GM19324 (cell line): ENCODE measurements around the gene ALPL.

Source experiments
- ATAC-seq: cut with Tn5 transposase; IDR thresholded peaks from one replicate; pipeline ENCODE4 v1.9.1; 2021; ENCODE audit warnings: mild to moderate bottlenecking, moderate library complexity; ENCODE audit not compliant: unreplicated experiment, low FRiP score

The ALPL gene

DNA sequence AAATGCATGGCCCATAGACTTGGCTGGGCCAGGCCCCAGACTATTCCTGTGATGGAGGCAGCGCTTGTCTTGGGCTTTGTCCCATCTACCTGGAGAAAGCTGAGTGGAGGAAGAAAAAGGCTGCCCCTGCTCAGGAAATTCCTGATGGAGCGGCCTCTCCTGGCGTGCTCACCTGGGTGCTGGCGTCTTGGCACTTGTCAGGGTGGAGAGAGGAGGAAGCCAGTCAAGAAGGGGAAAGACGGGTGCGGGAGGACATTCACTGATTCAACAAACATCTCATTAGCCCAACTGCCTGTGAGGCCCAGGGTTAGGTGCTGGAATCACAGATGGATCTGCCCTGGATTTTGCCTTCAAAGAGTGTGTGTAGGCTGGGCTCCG is 16.1 kb downstream of the ALPL start:
- ATAC-seq = no peak

DNA sequence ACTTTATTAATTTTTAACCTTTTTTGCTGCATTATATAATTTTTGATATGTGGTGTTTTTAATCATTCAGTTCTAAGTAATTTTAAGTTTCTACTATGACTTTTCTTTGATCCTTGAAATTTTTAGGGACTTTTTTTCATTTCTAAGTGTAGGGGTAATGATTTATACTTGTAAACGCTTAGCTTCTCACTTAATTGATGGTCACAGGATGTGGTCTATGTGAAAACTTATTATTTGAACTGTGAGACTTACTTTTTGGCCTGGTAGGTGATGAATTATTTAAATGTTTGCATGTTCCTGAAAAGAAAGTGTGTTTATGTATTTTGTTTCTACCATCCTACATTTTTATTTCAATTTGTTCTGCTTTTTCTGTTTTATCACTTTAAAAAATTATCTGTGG is 17.2 kb downstream of the ALPL start:
- no peak for ATAC-seq

DNA sequence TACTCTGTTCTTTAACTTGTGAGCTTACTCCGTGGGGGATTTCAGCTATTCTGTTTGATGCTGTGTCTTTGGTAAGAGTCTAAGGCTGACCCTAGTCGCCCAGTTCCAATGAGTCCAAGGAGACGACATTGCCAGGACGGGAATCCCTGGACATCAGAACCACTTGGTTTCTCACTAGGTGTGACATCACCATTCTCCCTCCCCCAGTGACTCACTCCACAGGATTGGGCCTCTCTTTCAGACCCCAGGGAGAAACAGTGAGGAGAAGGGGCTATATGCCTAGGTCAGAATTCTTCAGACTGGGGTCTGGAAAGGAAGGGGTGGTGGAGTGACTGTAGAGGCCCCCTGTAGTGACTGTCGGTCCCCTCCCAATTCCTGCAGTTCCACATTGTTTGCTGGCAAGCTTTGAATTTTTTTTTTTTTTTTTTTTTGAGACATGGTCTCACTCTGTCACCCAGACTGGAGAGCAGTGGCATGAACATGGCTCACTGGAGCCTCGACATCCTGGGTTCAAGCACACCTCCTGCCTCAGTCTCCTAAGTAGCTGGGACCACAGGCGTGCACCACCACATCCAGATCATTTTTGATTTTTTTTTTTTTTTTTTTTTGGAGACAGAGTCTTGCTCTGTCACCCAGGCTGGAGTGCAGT is 21.3 kb downstream of the ALPL start:
- ATAC-seq = no peak

DNA sequence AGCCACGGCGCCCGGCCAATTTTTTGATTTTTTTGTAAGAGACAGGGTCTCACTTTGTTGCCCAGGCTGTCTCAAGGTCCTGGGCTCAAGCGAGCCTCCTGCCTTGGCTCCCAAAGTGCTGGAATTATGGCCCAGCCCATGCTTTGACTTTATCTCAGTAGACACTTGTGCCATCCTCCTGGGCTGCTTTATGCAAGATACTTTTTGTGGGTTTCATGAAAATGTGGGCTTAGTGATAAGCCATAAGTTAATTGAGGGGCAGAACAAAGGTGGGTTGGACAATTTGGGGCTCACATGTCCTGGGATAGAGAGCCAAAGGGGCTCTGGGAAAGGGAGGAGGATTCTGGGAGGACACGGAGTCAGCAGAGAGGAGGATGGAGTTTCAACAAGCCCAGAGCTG is 22.0 kb downstream of the ALPL start:
- no peak for ATAC-seq

DNA sequence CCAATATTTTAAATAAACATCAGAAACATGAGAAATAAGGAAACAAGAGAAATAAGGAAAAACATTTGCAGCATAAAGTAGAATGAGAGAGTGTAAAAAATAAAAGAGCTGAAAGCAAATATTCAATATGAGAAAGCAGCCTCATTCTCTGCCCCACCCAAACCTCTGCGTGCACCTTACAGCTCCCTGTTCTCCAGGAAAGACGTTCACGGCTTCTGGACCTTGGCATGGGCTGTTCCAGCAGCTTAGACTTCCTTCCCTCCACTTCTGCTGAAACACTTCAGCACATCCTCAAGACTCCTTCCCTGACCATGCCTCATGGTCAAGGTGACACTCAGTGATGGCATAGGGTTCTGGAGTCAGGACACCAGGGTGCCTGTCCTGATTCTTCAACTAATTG is 23.3 kb downstream of the ALPL start:
- ATAC-seq = no peak

DNA sequence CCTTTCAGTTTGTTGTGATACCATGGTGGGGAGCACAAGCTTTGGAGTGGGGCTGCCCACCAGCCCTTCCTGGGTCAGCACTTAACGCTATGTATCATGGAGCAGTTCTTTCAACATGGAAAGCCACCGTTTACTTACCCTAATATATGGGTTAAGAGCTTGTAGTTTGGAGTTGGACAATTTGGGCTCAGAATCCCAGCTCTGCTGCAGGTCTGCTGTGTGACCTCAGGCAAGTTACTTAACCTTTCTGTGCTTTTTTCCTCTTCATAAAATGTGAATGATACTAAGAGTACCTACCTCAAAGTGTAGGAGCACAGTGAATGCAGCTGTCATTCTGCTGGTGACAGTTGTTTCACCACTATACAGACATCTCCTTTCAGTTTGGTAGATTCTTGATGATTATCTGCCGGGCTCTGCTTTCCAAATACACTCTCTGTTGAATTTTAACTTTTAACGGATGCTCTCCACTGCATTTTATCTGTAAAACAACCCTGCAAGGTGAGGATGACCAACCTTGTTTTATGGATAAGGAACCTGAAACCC is 23.8 kb downstream of the ALPL start:
- ATAC-seq = no peak

DNA sequence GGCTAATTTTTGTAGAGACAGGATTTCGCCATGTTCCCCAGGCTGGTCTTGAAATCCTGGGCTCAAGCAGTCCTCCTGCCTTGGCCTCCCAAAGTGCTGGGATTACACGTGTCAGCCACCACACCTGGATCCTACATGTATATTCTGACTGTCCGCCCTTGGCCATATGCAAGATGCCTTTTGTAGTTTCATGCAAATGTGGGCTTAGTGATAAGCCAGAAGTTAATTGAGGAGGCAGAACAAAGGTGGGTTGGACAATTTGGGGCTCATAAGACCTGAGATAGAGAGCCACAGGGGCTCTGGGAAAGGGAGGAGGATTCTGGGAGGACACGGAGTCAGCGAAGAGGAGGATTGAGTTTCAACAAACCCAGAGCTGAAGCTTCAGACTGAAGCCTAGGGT is 24.9 kb downstream of the ALPL start:
- ATAC-seq = no peak

DNA sequence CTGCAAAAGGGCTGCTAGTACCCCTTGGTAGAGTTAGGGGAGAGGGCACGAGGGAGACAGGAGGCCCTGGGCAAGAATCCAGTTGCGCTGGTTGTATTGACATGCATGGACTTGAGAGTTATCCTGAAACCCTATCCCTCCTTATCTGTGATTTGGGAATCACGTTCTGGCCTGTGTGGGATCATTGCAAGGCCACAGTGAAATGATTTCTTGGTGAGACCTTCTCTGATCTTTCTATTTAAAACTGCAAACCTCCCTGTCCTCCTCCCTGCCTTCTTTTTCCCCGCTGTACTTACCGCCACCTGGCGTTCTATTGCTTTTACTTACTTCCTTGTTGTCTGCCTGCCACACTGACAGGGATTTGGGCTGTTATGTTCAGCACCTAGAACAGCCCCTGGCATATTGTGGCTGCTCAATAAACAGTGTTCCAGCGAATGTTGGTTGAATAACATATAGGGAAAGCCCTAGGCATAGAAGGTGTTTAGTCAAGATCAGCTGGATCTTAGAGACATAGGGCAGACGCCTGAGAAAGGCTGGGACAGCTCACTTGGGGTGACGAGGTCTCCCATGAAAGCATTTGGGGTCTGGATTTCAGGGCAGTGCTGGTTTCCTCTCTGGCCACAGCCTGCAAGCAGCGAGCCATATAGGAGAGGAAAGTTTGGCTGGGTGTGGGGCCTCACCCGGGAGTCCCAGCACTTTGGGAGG is 25.6 kb downstream of the ALPL start:
- ATAC-seq = no peak

DNA sequence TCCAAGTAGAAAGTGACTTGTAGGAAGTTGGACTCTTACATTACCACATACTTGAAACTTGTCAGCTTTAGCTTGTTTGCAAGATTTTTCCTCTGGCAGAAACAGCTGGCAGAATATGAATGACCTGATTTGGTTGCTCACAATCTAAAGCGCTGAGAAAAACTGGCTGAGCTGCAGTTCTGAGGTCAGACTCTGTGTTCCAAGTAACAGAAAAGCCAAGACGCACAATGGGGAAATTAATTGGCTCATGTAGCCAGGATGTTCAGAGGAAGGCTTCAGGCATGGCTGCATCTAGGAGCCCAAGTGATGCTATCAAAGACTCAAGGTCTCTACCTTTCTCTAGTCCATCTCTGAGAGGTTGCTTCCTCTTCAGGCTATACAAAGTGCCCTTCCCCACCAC is 27.0 kb downstream of the ALPL start:
- ATAC-seq = no peak

DNA sequence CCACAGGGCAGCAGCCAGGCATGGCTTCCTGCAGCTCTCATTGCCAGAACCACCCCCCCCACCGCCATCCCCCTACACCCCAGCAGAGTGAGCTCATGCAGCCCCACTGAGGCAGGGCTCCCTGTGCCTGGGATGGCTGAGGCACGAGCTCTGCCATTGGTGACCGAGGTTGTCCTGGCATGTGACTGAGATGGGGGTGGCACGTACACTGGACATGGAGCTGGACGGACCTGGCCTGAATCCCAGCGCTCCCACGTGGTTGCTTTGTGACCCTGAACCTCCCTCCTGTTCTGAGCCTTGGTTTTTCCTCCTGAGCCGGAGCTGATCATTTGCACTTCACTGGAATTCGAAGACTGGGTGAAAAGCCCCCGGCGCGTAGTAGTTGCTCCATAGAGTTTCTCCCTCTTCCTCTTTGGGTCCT is 28.3 kb downstream of the ALPL start:
- ATAC-seq = no peak

DNA sequence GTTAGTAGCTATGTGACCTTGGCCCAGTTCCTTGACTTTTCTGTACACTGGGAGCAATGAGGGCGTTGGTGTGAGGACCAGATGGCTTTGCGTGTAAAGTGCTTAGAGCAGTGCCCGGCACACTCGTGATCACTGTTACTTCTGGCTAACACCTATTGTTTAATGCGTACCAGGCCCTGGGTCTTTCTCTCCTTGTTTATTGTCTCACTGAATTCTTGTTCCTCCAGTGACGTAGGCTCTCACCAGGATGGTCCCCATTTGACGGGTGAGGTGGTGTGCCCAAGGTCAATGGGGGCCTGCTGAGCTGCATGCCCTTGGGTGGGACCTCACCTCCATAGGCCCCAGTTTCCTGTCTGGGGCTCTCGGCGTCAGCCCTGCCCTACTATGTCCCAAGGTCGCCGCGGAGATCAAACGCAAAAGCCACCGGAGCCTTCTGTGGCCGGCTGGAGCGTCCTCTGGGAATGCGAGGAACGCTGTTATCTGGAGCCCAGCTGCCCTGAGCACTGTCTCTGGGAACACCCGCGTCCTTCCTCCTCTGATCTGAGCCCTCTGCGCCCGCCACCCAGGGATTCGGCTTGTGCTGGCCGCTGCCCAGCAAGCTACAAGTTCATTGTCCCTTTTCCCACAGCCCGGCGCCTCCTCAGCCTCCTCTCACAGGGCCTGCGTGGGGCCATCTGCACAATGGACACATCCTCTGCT is 28.9 kb downstream of the ALPL start:
- ATAC-seq = no peak

DNA sequence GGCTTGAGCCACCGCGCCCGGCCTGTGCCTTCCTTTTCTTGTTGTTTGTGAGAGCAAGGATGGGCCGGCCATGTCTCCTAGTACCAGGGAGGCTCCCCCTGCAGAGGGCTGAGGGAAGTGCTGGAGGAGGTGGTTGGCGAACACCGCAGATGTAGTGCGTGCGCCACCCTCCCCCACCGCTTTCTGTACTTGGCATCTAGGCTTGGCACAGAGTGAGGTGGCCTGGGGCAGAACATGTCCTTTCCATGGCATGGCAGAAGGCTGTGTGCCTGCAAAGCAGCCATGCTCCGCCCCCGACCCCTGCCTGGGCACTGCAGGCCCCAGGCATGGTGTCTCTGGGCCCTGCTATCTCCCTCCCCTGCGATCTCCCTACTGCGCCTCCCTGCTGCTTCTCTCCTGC is 30.7 kb downstream of the ALPL start:
- ATAC-seq = no peak

DNA sequence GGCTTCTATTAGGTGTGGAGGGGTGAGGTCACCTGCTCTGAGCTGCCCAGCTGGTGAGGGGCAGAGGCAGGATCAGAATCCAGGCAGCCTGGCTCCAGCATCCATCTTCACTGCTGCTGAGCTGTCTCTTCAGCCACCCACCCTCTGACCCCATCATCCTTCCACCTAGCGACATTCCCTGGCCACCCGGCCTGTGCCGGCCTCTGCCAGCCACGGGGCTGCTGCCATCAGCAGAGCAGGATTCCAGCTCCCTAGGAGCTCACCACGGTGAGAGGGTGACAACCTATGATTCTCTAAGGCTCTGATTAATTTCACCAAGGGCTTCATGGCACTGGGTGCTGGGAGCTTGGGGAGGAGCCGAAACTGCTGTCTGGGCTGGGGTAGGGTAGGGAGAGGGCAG is 32.1 kb downstream of the ALPL start:
- ATAC-seq = no peak

DNA sequence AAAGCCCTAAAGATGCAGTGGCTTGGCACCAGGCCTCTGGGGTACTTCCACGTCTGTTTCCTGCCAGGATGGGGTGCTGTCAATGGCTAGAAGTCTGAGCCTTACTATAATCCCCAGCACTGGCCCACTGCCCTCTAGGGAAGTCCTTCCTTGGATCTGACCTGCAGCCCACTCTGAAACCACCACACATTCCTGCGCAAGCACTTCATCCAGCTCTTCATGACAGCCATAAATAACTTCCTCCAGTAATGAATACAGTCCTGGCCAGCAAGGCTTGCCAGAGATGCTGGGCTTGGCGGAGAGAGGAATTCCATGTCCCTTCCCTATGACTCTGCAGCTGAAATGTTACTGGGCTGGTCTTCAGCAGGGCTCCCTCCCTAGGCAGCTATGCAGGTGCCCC is 32.6 kb downstream of the ALPL start:
- no peak for ATAC-seq

DNA sequence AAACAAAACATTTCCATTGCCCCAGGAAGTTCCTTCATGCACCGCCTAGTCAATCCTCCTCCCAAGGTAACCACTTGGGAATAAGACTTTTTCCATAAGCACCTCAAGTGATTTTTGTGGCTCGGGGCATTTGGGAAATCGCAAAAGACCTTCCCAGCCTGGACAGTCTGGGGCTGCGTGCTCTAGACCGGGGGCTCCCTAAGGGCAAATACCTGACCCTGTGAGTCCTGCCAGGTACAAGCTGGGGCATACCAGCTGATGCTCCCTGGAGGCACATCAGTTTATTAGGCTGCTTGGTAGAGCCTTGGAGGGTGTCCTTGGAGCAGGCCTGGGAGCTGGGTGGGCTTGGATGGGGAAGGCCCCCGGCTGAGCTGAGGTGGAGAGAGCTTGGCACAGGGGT is 34.4 kb downstream of the ALPL start:
- no peak for ATAC-seq

DNA sequence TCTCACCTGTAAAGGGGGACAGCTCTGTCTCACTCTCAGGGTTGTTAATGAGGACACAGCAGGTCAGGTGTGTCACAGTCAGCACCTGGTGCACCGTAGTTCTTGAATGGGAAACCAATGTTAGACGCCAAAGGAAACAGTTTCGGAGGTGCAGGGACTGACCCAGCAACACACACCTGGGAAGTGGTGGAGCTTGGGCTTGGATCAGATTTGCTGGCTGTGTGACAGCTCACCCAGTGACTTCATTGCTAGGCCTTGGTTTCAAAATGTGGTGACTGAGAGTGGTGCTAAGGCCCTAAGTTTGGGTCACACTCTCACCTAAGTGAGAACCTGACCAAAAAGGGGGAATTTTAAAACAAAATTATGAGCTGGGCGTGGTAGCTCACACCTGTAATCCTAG is 34.9 kb downstream of the ALPL start:
- no peak for ATAC-seq

DNA sequence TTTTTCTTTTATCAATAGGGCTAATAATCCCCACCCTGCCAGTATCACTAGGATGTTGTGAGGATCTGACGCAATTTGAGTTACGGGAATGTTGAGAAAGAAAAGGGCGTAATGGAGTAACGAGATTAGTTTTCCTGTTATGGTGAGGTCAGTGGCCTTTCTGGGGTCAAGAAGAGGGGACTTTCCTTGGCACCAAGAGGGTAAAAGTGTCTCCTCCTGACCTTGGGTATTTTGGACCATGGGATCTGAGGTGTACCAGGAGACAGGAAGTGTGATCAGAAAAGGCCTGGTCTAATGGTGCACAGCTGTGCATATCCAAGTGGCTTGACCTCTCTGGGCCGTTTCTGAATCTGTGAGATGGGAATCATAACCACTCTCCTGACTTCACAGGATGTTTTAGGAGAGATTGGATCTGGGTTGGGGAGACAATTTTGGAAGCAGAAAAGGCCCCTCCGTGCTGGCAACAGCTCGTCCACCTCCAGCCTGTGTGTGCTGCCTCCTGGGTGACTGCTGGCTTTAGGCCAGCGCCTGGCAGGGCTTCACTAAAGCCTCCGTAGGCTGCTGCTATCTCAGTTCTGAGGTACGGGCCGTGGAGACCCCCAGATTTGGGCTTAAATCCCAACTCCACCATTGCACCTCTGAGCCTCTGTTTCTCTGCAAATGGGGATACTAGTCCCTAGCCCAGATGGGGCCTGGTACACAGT is 37.1 kb downstream of the ALPL start:
- ATAC-seq = no peak

DNA sequence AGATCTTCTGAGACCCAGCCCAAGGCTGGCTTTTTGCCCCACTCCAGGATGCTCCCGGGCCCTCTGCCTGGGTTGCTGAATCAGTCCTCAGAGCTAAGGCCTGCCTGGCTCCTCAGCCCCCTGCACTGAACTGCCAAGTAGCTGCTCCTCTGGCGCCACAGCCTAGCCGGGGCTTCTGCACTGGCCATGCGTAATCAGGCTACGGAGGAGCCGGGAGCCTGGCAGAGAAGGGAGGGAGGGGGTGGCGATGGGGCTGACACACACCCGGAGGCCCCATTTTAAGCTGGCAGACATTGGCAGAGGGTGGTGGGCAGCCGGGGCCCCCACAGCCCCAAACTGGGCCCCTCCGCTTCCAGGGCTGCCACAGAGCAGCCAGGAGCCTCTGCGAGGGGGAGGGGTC is 38.7 kb downstream of the ALPL start:
- no peak for ATAC-seq

DNA sequence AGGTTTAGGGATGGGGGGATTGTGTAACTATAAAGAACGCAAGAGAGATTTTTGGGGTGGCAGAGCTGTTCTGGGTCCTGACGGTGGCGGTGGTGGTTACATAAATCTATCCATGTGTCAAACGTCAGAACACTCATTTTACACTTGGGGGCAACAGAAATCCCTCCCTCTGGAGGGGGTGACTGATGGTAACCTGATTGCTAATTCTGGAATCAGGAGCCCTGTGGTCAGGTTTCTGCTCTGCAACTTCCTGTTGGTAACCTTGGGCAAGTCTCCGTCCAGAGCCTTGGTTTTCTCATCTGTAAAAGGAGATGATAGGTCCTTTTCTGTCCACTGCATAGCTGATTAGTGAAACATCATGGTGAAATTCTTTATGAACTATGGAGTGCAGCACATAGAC is 40.9 kb downstream of the ALPL start:
- no peak for ATAC-seq

DNA sequence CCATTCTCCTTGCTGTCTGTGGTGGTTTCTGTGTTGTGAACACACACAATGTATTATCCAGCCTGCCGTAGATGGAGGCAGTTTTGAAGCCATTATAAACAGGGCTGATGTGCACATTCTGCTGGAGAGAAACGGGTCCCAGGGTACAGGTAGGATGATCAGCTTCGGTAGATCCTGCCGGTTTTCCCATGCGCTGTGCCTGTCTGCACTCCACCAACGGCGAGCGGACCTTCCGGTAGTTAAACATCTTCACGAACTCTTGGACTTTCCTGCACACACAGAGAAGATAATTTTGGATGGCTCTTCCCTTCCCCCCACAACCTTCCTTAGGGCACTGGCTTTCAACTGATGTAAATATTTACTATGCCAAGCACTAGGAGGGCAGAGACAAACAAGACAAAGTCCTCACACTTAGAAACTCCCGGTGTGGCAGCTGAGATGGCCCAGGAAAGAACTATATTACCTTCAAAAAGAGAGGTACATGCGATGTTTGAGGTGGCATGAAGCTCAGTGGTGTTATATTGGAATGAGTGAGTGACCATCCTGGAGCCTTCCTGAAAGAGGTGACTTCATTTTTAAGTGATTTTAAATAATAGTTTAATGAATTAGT is 41.7 kb downstream of the ALPL start:
- no peak for ATAC-seq

DNA sequence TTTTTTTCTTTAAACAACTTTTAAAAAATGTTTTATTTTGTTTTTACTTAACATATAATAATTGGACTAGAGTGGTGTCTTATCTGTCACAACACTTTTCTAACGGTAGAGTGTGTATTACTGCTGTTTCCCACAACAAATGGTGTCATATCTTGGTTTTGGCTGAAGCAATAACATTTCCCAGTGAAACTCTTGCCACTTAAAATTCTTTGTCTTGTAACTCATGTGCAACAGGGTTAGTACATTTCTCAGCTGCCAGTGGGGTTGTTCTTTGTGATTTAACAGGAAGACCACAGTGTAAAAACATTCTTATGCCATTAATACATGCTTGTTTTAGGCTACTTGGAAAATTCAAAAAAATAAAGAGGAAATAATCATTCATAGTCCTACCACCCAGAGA is 43.5 kb downstream of the ALPL start:
- no peak for ATAC-seq
